ENCODE results near the gene MAP9.

- TF ChIP-seq, protein P1, sequence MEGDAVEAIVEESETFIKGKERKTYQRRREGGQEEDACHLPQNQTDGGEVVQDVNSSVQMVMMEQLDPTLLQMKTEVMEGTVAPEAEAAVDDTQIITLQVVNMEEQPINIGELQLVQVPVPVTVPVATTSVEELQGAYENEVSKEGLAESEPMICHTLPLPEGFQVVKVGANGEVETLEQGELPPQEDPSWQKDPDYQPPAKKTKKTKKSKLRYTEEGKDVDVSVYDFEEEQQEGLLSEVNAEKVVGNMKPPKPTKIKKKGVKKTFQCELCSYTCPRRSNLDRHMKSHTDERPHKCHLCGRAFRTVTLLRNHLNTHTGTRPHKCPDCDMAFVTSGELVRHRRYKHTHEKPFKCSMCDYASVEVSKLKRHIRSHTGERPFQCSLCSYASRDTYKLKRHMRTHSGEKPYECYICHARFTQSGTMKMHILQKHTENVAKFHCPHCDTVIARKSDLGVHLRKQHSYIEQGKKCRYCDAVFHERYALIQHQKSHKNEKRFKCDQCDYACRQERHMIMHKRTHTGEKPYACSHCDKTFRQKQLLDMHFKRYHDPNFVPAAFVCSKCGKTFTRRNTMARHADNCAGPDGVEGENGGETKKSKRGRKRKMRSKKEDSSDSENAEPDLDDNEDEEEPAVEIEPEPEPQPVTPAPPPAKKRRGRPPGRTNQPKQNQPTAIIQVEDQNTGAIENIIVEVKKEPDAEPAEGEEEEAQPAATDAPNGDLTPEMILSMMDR (IDR thresholded peaks at IDR 0.05): no peak
- TF ChIP-seq POLR2A (IDR thresholded peaks at IDR 0.05): no peak
Measured at GRCh38 chr4:155342142-155342541, 34.6 kb downstream of the MAP9 start.

All from testis (tissue), 2 donors.